ENCODE measurements around the gene MGAT4B. TPM values are rescaled to one million over a fixed set of nuclear protein-coding genes. Genes with fewer than 3 reads are reported as not detected.

MGAT4B gene
- total RNA-seq, 1 experiment from 2014 or later, result 60.5 TPM

DNA sequence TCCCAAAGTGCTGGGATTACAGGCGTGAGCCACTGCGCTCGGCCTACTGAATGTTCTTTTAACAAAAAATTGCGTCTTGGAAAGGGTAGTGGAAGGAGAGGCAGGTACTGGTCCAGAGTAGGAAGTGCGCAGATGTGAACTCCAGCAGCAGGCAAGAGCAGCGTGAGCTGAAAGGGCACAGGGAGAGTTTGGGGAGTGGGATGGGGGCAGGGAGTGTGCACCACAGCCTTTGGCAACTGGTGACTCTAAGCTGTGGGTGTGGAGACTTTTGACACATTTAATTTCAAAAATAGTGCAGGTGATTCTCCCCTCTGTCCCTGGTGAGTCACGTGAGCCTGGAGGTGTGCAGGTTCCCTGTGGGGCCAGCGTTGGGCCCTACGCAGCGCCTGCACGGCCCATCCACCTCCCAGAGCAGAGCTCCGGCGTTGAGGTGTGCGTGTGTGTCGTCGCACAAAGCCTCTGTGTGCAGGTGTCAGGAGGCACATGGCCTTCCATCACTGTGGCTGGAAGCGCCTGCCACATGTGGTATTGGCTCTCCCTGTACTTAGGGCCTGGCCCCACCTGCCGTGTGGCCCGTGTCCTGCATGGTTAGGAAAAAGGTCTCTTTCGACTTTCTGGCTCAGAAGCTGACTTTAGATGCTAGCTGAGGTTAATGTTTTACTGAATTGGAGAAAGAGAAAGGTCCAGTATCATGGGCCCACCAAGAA, 25.5 kb upstream of the MGAT4B start:
- Histone ChIP-seq H3K9me3 (replicated peaks) (no peaks in the 10 kb centered on the region; the same call in 1 of the 2 replicates), H3K27ac (no peak overlapping the region), H3K36me3 (peaks cover 74% of the 10 kb centered on the region), H3K4me3 (no peak overlapping the region), H3K27me3 (no peaks in the 10 kb centered on the region), H3K4me1 (no peaks in the 10 kb centered on the region)
- DNase-seq, result no peak

DNA sequence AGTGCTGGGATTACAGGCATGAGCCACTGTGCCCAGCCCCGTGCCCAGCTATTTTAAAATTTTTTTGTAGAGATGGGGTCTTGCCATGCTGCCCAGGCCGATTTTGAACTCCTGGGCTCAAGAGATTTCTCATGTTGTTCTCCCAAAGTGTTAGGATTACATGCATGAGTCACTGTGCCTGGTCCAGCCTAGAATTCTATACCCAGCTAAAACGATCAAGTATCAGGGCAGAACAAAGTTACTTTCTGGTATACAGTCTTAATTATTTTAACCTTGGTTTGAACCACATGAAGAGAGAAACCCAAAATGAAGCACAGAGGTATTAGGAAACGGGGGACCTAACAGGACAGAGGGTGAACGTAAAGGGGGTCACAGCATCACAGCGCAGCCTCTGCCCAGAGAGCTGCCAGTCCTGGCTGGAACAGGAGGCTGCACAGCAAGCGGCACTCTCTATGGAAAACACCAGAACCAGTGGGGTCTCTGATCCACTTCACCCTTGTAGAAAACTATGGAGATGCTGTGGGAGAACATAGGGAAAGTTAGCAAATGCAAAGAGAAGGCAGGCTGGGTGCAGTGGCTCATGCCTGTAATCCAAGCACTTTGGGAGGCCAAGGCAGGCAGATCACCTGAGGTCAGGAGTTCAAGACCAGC, 24.3 kb upstream of the MGAT4B start:
- DNase-seq, result no peak
- Histone ChIP-seq H3K27ac (no peak overlapping the region), H3K9me3 (replicated peaks) (no peaks in the 10 kb centered on the region; the same call in 1 of the 2 replicates), H3K4me3 (no peak overlapping the region), H3K27me3 (no peaks in the 10 kb centered on the region), H3K4me1 (no peaks in the 10 kb centered on the region), H3K36me3 (peaks cover 72% of the 10 kb centered on the region)

- no peaks in the 10 kb centered on the region for H3K27me3 ChIP-seq
- no peak for DNase-seq
- H3K36me3 ChIP-seq, result peaks cover 81% of the 10 kb centered on the region
- H3K27ac ChIP-seq, result no peak overlapping the region
- H3K4me1 ChIP-seq, result no peaks in the 10 kb centered on the region
- H3K9me3 ChIP-seq (replicated peaks), result no peaks in the 10 kb centered on the region; the same call in 1 of the 2 replicates
- H3K4me3 ChIP-seq, result no peak overlapping the region
Measured at GRCh38 chr5:179829732-179830435, 23.2 kb upstream of the MGAT4B start.

DNA sequence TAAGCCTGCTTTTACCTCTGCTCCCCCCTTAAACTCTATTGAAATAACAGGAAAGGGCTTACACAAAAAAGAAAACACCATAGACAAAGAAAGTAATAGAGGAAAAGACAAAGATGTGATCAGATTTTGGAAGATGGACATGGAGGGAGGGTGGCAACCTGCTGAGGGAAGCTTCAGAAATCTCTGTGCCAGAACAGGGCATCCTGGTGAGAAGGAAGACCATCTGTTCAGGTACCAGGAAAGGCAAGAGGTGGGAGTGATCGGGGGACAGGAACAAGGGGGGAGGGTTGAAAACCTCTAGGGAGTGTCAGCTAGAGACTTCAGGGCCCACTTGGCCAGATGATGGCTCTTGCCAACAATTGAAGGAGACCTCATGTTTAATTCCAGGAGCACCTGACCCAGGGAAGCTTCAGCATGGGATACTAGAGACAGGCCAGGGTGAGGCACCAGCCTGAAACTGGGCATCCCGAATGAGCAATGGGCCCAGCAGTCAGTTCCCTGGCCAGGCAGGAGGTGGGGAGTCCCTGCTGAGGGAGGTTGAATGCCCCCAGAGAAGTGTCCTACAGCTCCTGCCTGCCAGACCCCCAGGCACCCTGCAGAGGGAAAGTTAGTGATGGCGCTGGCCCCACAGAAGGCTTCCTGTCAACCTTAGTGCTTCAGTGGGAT, 22.2 kb upstream of the MGAT4B start:
- H3K4me1 ChIP-seq, result no peaks in the 10 kb centered on the region
- H3K9me3 ChIP-seq (replicated peaks), result no peaks in the 10 kb centered on the region; the same call in 1 of the 2 replicates
- H3K27ac ChIP-seq, result no peak overlapping the region
- H3K4me3 ChIP-seq, result no peak overlapping the region
- H3K36me3 ChIP-seq, result peaks cover 89% of the 10 kb centered on the region
- no peaks in the 10 kb centered on the region for H3K27me3 ChIP-seq
- no peak for DNase-seq

GRCh38 chr5:179827680-179828079, 21.0 kb upstream of the MGAT4B start:
- Histone ChIP-seq H3K36me3 (peaks cover 81% of the 10 kb centered on the region), H3K4me3 (no peak overlapping the region), H3K27ac (no peak overlapping the region), H3K4me1 (no peaks in the 10 kb centered on the region), H3K9me3 (replicated peaks) (no peaks in the 10 kb centered on the region; the same call in 1 of the 2 replicates), H3K27me3 (no peaks in the 10 kb centered on the region)
- no peak for DNase-seq

- Histone ChIP-seq H3K4me3 (no peak overlapping the region), H3K36me3 (peaks cover 63% of the 10 kb centered on the region), H3K4me1 (peaks cover 7% of the 10 kb centered on the region), H3K9me3 (replicated peaks) (no peaks in the 10 kb centered on the region; the same call in 1 of the 2 replicates), H3K27me3 (no peaks in the 10 kb centered on the region), H3K27ac (no peak overlapping the region)
- no peak for DNase-seq
Measured at GRCh38 chr5:179825655-179826182, 19.1 kb upstream of the MGAT4B start.

DNA sequence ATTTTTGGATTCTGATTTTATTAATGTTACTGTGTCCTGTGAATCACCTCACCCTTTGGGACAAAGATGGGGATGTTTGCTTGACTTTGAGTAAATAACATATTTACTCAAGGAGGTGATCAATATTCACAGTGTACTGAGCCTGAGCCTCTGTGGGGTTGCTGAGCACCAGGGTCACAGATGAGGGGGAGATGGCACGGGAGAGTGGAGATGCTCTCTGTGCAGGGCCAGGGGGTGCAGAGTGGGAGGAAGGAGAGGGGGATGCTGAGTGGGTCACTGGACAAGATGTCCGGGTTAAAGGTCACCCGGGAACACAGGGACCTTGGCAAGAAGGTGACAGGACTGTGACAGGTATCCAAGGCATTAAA, 18.1 kb upstream of the MGAT4B start:
- DNase-seq, result no peak
- Histone ChIP-seq H3K27me3 (no peaks in the 10 kb centered on the region), H3K4me1 (peaks cover 14% of the 10 kb centered on the region), H3K4me3 (no peak overlapping the region), H3K9me3 (replicated peaks) (no peaks in the 10 kb centered on the region), H3K27ac (no peak overlapping the region), H3K36me3 (peaks cover 53% of the 10 kb centered on the region)

DNA sequence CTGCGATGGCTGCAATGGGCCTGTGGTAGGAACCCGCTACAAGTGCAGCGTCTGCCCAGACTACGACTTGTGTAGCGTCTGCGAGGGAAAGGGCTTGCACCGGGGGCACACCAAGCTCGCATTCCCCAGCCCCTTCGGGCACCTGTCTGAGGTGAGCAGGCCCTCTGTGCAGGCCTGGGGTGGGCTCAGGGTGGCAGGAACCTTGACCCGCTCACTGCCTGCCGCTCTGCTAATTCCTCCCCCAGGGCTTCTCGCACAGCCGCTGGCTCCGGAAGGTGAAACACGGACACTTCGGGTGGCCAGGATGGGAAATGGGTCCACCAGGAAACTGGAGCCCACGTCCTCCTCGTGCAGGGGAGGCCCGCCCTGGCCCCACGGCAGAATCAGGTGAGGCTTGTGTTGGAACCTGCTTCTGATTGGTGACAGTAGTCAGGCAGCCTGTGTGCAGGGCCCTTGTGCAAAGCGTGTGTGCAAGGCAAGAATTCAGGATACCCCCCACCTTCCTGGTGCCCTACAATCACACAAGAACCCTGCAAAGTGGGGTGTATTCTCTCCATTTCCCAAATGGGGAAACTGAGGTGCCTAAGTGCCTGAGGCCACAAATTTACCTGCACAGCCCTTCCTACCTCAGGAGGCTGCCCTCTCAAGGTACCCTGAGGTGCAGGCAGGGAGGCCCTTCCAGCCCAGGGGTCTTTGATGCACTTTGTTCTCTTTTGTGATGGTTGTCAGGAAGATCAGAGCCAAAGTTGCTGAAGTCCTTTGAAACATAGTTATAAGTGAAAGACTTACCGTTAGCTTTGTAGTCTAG, 17.5 kb upstream of the MGAT4B start:
- Histone ChIP-seq H3K36me3 (peaks cover 49% of the 10 kb centered on the region), H3K9me3 (replicated peaks) (no peaks in the 10 kb centered on the region), H3K4me1 (peaks cover 17% of the 10 kb centered on the region), H3K27me3 (no peaks in the 10 kb centered on the region), H3K27ac (no peak overlapping the region), H3K4me3 (no peak overlapping the region)
- DNase-seq, result no peak

- Histone ChIP-seq H3K27ac (no peak overlapping the region), H3K36me3 (peaks cover 35% of the 10 kb centered on the region), H3K9me3 (replicated peaks) (no peaks in the 10 kb centered on the region), H3K4me3 (no peak overlapping the region), H3K4me1 (peaks cover 25% of the 10 kb centered on the region), H3K27me3 (no peaks in the 10 kb centered on the region)
- no peak for DNase-seq
Measured at GRCh38 chr5:179822444-179822990, 15.9 kb upstream of the MGAT4B start.

DNA sequence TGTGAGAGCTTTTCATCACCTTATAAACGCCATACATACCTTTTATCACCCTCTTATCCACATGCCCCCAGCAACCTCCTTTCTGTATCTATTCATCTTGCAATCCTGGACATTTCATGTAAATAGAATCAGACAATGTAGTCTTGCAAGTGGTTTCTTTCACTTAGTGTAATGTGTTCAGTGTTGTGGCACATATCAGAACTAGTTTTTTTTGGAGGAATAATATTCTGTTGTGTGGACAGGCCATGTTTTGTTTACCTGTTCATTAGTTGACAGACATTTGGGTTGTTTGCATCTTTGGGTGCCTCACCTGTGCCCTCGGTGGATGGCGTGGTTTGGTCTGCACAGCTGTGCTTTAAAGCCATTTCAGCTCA, 15.4 kb upstream of the MGAT4B start:
- Histone ChIP-seq H3K36me3 (peaks cover 32% of the 10 kb centered on the region), H3K4me3 (peak overlapping the region; percentile 95), H3K27me3 (no peaks in the 10 kb centered on the region), H3K9me3 (replicated peaks) (no peaks in the 10 kb centered on the region), H3K27ac (no peak overlapping the region), H3K4me1 (peaks cover 25% of the 10 kb centered on the region)
- no peak for DNase-seq

DNA sequence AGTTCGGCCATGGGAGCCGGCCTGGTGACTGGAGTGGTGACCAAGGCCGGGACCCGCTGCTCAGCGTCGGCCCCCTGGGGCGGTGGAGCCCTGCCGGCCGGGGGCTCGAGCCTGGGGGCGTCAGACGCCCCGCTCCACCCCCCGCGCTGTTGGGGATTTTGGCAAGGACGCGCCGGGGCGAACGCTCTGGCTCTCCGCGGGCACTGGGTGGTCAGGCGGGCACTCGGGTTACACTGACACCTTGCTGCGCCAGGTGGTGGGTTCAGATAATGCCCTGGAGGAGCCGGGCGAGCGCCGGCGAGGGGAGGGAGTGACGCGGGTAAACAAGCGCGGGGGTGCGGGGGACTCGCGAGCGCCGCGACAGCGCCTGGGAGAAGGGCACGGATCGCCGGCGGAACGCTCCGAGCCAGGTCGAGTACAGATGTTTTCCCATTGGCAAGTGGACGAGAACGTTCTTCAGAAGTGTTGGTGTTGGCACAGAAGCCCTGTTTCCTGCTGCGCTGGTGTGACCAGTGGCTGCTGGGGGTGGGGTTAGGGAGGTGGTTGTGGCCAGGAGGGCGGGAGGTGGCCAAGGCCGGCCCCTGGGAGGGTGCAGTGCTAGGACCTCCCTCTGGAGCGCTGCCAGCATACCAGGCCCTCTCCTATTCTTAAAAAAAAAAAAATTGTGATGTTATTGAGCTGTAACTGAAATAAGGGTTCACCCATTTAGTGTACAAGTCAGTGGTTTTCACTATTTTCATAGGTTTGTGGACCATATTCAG, 14.8 kb upstream of the MGAT4B start:
- Histone ChIP-seq H3K4me3 (peak overlapping the region; percentile 95), H3K36me3 (peaks cover 26% of the 10 kb centered on the region), H3K27ac (peak overlapping the region; percentile 96), H3K4me1 (peaks cover 25% of the 10 kb centered on the region), H3K27me3 (no peaks in the 10 kb centered on the region), H3K9me3 (replicated peaks) (no peaks in the 10 kb centered on the region)
- peak; percentile 93 to 94 for DNase-seq

- Histone ChIP-seq H3K27ac (peak within 1 kb of the TSS; percentile 96), H3K9me3 (replicated peaks) (no peaks in the 10 kb centered on the region), H3K4me1 (peaks cover 25% of the 10 kb centered on the region), H3K4me3 (peak within 1 kb of the TSS; percentile 95), H3K36me3 (peaks cover 20% of the 10 kb centered on the region), H3K27me3 (no peaks in the 10 kb centered on the region)
- DNase-seq, result peak; percentile 72 to 82
Measured at GRCh38 chr5:179820483-179821297, 14.0 kb upstream of the MGAT4B start, which contains the start of gene SQSTM1. Gene SQSTM1 (plus strand): TSS chr5:179820905. CDS start chr5:179820937, 32 bp downstream.
